ENCODE results near the gene BRD7.

BRD7 gene

DNA sequence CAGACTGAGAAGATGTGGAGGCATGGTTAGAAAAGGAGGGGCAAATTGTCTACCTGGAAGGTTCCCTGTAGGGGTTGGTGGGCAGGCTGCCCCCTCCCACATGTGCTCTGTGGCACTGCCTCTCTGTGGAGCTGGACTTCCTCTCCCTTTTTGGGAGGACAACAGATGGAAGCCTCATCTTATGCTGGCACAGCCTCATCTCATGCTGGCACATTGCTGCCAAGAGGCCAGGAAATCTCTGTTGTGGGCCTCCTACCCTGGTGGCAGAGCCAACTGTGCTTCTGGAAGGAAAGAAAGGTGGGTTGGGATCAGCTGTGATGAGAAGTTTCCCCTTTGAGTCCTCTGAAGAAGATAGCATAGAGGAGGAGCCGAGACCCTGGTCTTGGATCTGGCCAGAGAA, 19.7 kb upstream of the BRD7 start:
- DNase-seq: no peak

GRCh38 chr16:50386774-50387173, 18.0 kb upstream of the BRD7 start:
- DNase-seq: no peak

GRCh38 chr16:50386139-50386538, 17.4 kb upstream of the BRD7 start:
- DNase-seq: no peak

DNA sequence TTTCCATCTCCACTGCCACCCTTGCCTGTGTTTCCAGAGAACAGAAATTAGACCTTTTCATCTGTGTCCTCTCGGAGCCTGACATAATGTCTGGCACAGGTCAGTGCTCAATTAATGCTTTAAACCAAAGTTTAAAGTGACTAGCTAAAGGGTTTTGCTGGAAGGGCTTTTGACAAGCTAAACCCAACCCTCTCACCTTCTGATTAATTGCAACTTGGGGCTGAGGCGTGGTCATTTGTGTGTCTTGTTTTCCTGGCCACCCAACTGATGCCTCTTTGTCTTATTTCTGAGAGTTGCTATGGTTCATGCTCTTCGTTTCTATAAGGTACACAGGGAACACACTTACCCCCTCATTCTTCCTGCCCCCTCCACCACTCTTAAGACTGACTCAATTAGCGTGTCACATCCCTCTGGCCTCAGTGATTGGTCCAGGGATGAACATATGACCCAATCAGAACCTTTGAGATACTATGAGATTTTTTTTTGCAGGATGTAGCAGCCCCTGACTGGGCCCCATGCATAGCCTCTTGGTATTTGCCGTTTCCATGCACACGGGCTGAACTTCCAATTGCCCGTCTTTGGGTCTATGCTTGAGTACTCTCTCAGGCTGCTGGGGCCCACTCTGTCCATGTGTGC, 15.8 kb upstream of the BRD7 start:
- DNase-seq: no peak

DNA sequence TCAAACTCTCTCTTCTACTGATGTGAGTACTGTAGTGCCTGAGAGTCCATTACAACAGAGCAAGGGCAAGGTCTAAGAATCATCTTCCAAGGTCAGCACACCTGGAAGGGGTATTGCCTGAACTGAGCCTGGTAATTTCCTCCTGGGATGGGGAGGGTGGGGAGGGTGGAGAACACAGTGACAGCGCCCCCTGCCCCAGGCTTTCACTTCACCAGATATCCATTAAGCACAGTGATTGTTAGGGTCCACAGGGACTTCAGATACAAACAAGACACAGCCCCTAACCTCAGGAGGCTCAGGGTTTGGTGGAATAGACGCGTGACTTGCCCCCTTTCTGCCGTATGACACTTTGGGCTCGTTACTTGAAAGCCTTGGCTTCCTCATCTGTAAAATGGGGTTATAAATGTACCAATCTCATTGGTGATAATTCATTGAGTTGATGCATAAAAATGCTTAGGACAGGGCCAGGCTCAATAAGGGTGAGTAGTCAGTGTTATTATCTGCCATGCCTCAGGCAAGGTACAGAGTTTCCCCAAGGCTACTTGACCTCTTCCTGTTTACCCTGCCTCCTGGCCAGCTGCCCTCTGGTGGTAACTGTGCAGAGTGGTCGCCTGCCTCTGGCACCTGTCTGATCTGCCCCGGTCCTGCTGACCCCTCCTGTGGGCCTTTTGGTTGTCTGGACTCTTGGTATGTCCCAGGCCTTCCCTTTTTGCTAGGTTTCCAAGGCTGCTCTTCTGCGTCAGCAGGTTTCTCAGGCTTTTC, 13.1 kb upstream of the BRD7 start:
- no peak for DNase-seq

- DNase-seq: no peak
Observed at GRCh38 chr16:50378417-50378816, 9.6 kb upstream of the BRD7 start.

GRCh38 chr16:50377001-50377400, 8.2 kb upstream of the BRD7 start:
- DNase-seq: no peak

DNA sequence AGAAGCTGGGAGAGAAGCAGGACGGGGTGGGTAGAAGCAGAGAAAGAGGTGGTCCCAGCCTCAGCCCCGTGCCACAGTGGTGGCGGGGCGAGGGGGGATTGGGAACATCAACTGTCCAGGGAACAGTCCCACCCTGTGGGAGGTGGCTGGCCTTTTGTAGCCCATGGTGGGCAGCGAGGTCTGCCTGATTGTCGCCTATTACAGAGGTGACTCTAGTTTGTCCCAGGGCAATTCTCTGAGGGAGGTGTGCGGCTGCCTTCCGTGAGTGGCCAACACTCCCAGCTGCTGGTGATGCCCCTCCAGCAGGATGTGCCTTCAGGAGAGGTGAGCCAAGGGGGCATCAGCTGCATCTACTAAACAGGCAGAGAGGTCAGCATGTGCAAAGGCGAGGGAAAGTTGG, 5.0 kb upstream of the BRD7 start:
- no peak for DNase-seq

DNA sequence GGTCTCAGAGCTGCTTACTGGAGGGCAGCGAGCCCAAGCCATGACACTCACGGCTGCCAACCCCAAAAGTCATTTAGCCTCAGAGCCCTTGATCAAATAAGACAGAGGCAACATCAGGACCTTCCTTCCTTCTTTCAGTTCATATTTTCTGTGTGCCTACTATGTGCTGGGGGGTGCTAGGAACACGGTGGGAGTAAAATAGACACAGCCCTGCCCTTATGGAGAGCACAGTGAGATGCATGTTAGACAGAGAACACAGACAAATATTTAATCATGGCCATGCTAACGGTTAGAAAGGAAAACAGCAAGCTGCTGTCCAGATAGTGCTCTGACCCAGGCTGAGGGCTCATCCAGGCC, 4.5 kb upstream of the BRD7 start:
- DNase-seq: no peak

DNA sequence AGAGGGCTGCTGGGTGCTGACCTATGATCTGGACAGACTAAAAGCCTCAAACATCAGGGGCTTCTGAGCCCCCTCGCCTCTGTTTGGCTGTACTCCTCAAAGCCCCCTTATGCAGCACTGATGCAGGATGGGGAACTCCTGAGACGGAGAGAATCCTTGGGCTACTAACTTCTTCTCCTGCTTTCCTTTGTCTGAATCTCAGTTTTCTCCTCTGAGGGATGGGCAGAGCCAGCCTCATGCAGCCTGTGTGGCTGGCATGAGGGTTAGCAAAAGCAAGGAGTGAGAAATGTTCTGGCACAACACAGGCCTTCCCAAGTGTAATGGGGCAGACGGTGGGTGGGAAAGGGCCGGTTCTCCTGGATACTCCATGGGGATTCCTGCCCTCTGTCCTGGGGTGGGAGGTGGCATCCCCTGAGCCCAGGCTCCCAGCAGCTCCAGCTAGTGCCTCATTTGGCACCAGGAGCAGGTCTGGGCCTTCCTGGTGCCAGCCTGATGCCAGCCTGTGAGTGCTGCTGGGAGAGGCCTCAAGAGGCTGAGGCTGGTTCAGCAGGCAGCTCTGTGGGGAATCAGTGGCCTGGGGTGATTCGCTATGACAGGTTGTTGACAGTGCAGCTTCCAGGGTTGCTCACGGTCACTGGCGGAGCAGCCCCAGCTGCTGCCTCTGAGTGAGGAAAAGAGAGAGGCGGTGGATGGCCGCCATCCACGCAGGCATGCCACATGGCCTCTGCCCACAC, 4.0 kb upstream of the BRD7 start:
- no peak for DNase-seq

GRCh38 chr16:50371936-50372595, 3.3 kb upstream of the BRD7 start:
- DNase-seq: no peak

DNA sequence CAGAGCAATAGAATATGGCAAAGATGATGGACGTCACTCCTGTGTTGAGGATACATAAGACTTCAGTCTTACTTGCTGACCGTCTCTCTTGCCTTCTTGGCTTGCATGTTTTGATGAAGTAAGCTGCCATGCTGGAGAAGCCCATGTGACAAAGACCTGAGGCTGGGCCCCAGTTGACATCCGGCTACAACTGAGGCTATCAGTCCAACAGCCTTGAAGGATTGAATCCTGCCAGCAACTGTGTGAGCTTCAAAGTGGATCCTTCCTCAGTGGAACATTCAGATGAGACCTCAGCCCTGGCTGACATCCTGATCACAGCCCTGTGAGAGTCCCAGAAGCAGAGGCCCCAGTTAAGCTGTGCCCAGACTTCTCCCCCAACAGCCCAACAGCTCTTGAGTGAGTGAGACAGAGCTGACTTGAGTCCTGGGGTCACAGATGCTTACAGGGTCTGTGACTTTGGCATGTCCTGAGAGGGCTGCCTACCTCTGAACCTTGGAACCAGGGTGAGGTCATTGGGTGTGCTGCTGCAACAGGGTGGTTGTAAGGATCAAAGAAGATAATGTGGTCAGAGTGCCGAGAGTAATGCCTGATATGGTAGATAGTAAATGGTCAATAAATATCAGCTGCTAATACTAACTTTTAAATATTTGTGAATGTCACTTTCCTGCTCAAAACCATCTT, 2.4 kb upstream of the BRD7 start:
- DNase-seq: no peak

- DNase-seq: no peak
Observed at GRCh38 chr16:50369133-50369804, 481 bp upstream of the BRD7 start.

GRCh38 chr16:50367777-50368409, 895 bp downstream of the BRD7 start:
- no peak for DNase-seq

- no peak for DNase-seq
Observed at GRCh38 chr16:50365791-50366575, 2.8 kb downstream of the BRD7 start.

DNA sequence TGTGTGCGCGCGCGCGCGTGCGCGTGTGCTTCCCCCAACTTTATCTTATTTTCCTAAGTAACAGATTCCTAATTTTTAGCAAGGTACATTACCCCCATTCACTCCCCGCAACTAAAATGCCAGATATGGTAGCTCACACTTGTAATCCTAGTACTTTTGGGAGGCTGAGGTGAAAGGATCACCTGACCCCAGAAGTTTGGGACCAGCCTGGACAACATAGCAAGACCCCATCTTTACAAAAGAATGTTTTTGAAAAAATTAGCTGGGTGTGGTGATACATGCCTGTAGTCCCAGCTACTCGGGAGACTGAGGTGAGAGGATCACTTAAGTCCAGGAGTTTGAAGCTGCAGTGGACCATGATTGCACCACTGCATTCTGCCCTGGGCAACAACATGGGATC, 5.1 kb downstream of the BRD7 start:
- no peak for DNase-seq

DNA sequence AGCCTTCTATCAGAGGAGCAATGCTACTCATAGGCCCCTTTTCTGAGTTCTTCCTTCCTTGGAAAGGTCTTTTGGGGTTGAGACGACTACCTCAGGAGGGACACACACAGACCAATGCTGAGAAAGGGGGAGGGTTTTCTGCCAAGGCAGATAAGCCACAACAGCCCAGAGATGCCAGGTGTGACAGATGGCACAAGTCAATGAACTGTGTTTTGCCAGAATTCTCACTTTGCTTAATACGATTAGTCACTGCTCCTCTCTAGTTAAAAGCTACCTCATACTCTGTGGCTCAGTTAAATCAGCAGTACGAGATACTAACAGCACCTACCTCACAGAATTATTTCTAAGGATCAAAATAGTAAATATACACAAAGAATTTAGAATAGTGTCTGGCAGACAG, 8.0 kb downstream of the BRD7 start:
- no peak for DNase-seq

GRCh38 chr16:50360033-50360778, 8.6 kb downstream of the BRD7 start:
- no peak for DNase-seq

DNA sequence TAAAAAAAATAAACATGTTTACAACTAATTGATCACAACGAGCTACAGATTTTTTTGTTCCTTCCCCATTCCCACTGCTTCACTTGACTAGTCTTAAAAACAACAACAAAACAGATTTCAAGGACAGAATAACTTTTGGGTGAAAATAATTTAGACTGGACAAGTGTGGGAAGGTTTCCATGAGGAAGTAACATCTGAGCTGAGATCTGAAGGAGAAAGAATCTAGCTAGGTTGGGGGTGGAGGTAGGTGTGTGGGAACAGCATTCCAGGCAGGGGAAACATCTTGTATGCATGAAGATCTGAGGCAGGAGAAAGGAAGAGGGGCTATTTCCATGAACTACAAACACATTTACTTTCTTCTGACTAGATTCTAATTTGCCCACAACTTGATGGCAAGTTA, 9.2 kb downstream of the BRD7 start:
- no peak for DNase-seq

Data from effector CD4-positive, alpha-beta T cell (primary cell).